ENCODE results near the gene ITIH4.

The ITIH4 gene

GRCh38 chr3:52830535-52831258 lies at the start of gene ITIH4:
Gene ITIH4, minus strand, starts transcription at chr3:52830672. Its CDS starts 30 bp downstream, at chr3:52830642.
- no peak for DNase-seq

GRCh38 chr3:52880047-52880446 lies 49.6 kb upstream of the ITIH4 start:
- no peak for DNase-seq

GRCh38 chr3:52879581-52879980 lies 49.1 kb upstream of the ITIH4 start:
- DNase-seq: no peak

- DNase-seq: no peak
Observed at GRCh38 chr3:52879090-52879489, 48.6 kb upstream of the ITIH4 start.

- no peak for DNase-seq
Observed at GRCh38 chr3:52877085-52877484, 46.6 kb upstream of the ITIH4 start.

GRCh38 chr3:52874864-52875587 lies 44.6 kb upstream of the ITIH4 start:
- no peak for DNase-seq

GRCh38 chr3:52874160-52874701 lies 43.8 kb upstream of the ITIH4 start:
- DNase-seq: no peak

GRCh38 chr3:52873433-52874159 lies 43.1 kb upstream of the ITIH4 start:
- DNase-seq: no peak

- no peak for DNase-seq
Observed at GRCh38 chr3:52872245-52872644, 41.8 kb upstream of the ITIH4 start.

GRCh38 chr3:52871761-52872160 lies 41.3 kb upstream of the ITIH4 start:
- DNase-seq: no peak

GRCh38 chr3:52870471-52870870 lies 40.0 kb upstream of the ITIH4 start:
- no peak for DNase-seq

- no peak for DNase-seq
Observed at GRCh38 chr3:52866427-52866826, 36.0 kb upstream of the ITIH4 start.

GRCh38 chr3:52865994-52866393 lies 35.5 kb upstream of the ITIH4 start:
- DNase-seq: no peak

- no peak for DNase-seq
Observed at GRCh38 chr3:52860424-52860768, 29.9 kb upstream of the ITIH4 start.

- no peak for DNase-seq
Observed at GRCh38 chr3:52859686-52860423, 29.4 kb upstream of the ITIH4 start.

GRCh38 chr3:52857864-52858263 lies 27.4 kb upstream of the ITIH4 start:
- no peak for DNase-seq

GRCh38 chr3:52857133-52857532 lies 26.7 kb upstream of the ITIH4 start:
- no peak for DNase-seq

GRCh38 chr3:52856666-52857065 lies 26.2 kb upstream of the ITIH4 start:
- DNase-seq: no peak

GRCh38 chr3:52854013-52854412 lies 23.5 kb upstream of the ITIH4 start:
- no peak for DNase-seq

- DNase-seq: no peak
Observed at GRCh38 chr3:52852419-52852818, 21.9 kb upstream of the ITIH4 start.

- DNase-seq: peak; percentile 23
Observed at GRCh38 chr3:52851348-52851747, 20.9 kb upstream of the ITIH4 start.

GRCh38 chr3:52849656-52850055 lies 19.2 kb upstream of the ITIH4 start:
- no peak for DNase-seq

- no peak for DNase-seq
Observed at GRCh38 chr3:52848617-52849016, 18.1 kb upstream of the ITIH4 start.

Data from NCI-H1436 (cell line).